ENCODE results near the gene CYP11A1. TPM values are rescaled to one million over a fixed set of nuclear protein-coding genes. Genes with fewer than 3 reads are reported as not detected.

Gene CYP11A1
- total RNA-seq, 1 donor from 2014 or later = not detected

DNA sequence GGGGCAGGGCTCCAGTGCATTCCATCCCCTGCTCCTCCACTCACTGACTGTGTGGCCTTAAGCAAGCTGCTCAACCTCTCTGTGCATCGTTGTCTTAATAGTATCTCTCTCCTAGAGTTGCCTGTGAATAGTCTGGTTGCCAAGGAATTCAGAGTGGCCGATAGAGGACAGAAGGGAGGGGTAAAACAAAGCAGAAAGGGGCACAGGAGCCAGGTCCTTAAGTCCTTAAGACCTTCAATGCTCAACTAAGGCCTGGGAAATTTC is 13.7 kb upstream of the CYP11A1 start:
- TF ChIP-seq, protein P1, sequence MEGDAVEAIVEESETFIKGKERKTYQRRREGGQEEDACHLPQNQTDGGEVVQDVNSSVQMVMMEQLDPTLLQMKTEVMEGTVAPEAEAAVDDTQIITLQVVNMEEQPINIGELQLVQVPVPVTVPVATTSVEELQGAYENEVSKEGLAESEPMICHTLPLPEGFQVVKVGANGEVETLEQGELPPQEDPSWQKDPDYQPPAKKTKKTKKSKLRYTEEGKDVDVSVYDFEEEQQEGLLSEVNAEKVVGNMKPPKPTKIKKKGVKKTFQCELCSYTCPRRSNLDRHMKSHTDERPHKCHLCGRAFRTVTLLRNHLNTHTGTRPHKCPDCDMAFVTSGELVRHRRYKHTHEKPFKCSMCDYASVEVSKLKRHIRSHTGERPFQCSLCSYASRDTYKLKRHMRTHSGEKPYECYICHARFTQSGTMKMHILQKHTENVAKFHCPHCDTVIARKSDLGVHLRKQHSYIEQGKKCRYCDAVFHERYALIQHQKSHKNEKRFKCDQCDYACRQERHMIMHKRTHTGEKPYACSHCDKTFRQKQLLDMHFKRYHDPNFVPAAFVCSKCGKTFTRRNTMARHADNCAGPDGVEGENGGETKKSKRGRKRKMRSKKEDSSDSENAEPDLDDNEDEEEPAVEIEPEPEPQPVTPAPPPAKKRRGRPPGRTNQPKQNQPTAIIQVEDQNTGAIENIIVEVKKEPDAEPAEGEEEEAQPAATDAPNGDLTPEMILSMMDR (IDR thresholded peaks at IDR 0.05; ENCODE audit: insufficient read depth, low read length, severe bottlenecking) = no peak
- Histone ChIP-seq H3K36me3 (ENCODE audit: control insufficient read depth, insufficient read depth, low read length) (no peaks in the 10 kb centered on the region), H3K4me3 (ENCODE audit: low read depth, low read length) (no peak overlapping the region), H3K27me3 (ENCODE audit: control insufficient read depth, insufficient read depth, low read length) (no peaks in the 10 kb centered on the region)
- DNase-seq (ENCODE audit: low read depth) (no peak), FAIRE-seq (no peak)

GRCh38 chr15:74380361-74381189 is 13.1 kb upstream of the CYP11A1 start:
- TF ChIP-seq, protein P1 (IDR thresholded peaks at IDR 0.05; ENCODE audit: insufficient read depth, low read length, severe bottlenecking) = no peak
- FAIRE-seq = no peak
- Histone ChIP-seq H3K4me3 (ENCODE audit: low read depth, low read length) (no peak overlapping the region), H3K36me3 (ENCODE audit: control insufficient read depth, insufficient read depth, low read length) (no peaks in the 10 kb centered on the region), H3K27me3 (ENCODE audit: control insufficient read depth, insufficient read depth, low read length) (no peaks in the 10 kb centered on the region)
- no peak for DNase-seq (ENCODE audit: low read depth)

GRCh38 chr15:74378848-74379247 is 11.4 kb upstream of the CYP11A1 start:
- Histone ChIP-seq H3K27me3 (ENCODE audit: control insufficient read depth, insufficient read depth, low read length) (no peaks in the 10 kb centered on the region), H3K36me3 (ENCODE audit: control insufficient read depth, insufficient read depth, low read length) (no peaks in the 10 kb centered on the region), H3K4me3 (ENCODE audit: low read depth, low read length) (no peak overlapping the region)
- TF ChIP-seq, protein P1 (IDR thresholded peaks at IDR 0.05; ENCODE audit: insufficient read depth, low read length, severe bottlenecking) = no peak
- DNase-seq (ENCODE audit: low read depth) = peak; percentile 77
- no peak for FAIRE-seq

DNA sequence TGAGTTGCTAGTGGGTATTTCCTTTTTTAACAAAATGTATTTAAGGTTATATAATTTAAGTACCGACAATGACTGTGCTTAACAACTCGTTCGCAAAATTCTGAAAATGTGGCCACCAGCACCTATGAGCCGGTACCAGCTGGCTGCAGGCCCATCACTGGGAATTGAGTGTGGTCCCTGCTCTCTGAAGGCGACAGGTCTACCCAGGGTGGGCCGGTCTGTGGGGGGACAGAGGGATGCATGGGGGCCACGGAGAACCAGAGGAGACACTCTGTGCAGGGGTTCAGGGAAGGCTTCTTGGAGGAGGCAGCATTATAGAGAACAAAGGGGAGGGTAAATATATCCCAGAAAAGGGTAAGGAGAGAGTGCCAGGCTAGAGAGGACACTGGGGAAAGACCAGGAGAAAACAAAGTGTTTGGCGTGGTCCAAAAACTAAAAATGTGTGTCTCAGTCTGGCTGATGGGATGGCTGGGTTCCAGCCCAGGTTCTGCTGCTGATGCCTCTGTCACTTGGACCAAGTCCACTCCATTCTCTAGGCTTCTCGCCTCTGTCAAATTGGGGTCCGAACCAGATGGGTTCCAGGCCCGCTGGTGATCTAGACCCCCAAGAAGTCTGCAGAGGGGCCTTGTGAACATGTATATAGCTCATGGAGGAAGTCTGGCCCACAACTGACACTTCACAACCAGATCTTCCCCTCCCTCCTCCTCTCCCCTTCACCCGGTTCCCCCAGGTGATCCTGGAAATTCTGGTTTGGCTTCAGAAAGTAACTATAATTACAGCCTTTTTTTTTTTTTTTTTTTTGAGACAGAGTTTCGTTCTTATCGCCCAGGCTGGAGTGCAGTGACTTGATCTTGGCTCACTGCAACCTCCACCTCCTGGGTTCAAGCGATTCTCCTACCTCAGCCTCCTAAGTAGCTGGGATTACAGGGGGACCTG is 10.7 kb upstream of the CYP11A1 start:
- TF ChIP-seq, protein P1 (IDR thresholded peaks at IDR 0.05; ENCODE audit: insufficient read depth, low read length, severe bottlenecking) = no peak
- FAIRE-seq (no peak), DNase-seq (ENCODE audit: low read depth) (no peak)
- H3K4me3 ChIP-seq (ENCODE audit: low read depth, low read length) = no peak overlapping the region
- no peaks in the 10 kb centered on the region for H3K36me3 ChIP-seq (ENCODE audit: control insufficient read depth, insufficient read depth, low read length)
- H3K27me3 ChIP-seq (ENCODE audit: control insufficient read depth, insufficient read depth, low read length) = no peaks in the 10 kb centered on the region

DNA sequence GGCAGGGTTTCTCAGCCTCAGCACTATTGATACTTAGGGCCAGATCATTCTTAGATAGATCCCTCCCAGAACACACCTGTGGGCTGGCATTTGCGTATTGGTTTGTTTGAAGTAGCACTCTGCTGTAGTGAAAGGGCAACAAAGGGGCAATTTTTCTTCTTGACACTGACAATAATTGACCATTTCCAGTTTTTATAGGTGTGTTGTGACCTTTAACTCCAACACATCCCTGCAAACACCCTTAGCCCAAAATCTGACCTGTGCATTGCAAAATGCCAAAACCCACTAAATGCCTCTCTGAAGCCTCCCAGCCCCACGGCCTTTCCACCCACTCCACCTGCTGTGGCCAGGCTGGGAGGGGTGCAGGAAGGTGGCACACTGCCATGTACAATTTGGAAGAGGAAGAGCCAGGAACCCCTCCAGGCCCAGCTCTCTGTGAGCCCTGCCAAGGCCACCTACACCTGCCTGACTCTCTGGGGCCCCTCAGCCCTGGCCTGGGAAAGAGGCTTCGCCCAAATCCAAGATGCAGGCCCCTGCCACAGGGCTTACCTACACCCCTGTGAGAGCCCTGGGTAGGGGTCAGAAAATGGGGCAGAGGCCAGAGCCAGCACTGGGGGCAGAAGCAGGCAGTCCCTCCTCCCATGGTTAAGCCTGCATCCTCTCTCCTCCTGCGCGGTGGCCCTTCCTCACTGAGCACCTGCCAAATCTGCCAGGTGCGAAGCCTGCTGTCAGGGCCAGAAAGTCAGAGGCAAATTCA is 9.6 kb upstream of the CYP11A1 start:
- FAIRE-seq (no peak), DNase-seq (ENCODE audit: low read depth) (no peak)
- no peak overlapping the region for H3K4me3 ChIP-seq (ENCODE audit: low read depth, low read length)
- H3K27me3 ChIP-seq (ENCODE audit: control insufficient read depth, insufficient read depth, low read length) = no peaks in the 10 kb centered on the region
- TF ChIP-seq, protein P1 (IDR thresholded peaks at IDR 0.05; ENCODE audit: insufficient read depth, low read length, severe bottlenecking) = no peak
- no peaks in the 10 kb centered on the region for H3K36me3 ChIP-seq (ENCODE audit: control insufficient read depth, insufficient read depth, low read length)
